HG03575 (cell line): ENCODE results near the gene ATP5F1C.
A peak's percentile ranks its signal among the peaks of the same experiment; 100 is the strongest.
"Not testable (repeated sequence)": the region's sequence is repeated elsewhere in the genome, so short reads cannot be mapped to it uniquely, and the experiment has no call there.

Experiments used
- ATAC-seq: cut with Tn5 transposase; IDR thresholded peaks from one replicate; pipeline ENCODE4 v1.9.1; 2021; ENCODE audit not compliant: unreplicated experiment, insufficient number of reproducible peaks, low FRiP score; ENCODE audit errors: extremely low read depth

ATP5F1C gene

DNA sequence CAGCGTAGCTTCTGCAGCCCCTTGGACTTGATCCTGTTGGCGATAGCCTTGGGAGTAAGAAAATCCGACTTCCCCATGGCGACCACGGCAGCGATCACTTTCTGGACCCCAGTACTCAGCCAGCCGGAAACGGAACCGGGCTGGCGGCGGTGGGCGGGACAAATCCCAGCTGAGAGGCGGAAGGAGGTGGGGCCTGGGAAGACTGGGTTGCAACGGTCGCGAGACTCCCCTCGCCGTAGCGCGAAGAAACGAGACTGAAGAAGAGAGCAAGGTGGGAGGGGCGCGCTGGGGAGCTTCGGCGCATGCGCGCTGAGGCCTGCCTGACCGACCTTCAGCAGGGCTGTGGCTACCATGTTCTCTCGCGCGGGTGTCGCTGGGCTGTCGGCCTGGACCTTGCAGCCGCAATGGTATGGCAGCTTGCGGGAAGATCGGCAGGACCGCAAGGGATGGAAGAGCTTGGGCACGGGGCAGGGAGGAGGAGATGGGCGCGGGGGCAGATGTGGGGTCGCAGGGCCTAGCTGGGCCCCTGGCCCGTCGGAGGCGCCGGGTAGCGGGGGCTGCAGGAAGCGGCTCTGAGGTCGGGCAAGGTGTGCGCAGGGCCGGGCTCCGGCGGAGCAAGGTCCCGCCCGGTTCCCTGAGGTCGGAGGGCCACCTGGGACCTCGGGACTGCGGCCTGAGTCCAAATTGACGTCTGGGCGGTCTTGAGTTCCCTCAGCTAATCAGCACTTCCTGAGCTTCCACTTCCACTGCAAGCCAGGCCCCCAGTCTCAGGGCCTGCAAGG is at the start of gene ATP5F1C, which contains the start of gene KIN:
TSS of gene ATP5F1C (plus strand) at position 321 of the 782 bp plus-strand sequence. CDS start at position 352, 31 bp downstream.
TSS of gene KIN (minus strand) at position 137 of the 782 bp plus-strand sequence. CDS start at position 77, 60 bp downstream.
- peak; percentile 81 for ATAC-seq

DNA sequence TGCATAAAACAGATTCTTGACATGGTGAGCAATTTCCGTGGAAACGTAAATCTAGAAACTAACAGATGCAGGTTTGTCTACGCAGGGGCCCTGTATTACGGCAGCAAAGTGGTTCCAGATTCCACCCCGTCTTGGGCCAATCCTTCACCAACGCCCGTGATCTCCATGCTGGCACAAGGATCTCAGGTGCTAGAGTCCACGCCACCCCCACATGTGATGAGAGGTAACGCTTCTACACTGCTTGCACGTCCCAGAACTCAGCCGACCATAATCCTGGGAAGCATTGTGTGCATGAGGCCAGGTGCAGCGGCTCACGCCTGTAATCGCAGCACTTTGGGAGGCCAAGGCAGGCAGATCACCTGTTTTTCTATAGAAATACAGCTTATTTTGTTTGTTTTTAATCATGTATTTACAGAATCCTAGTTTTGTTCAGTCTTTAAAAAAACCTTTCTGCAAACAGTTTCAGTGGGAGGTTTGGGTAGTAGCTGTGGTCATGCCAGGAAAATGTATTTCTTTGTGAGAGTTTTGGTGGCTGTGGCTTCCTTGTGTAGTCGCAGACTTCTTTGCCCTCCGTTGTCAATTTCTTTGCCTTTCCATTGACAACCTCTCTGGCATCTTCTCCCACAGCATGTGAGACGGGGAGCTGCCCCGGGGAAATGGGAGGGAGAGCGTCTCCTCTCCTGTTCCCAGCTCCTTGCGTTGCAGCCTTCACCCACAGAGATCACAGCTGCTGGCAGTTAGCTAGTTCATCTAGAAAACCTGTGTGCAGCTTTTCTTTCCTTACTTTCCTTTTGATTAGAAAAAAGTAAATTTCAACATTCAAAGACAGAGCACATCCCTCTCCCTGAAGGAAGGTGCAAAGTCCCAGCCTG is 49.2 kb upstream of the ATP5F1C start:
- no peak for ATAC-seq

DNA sequence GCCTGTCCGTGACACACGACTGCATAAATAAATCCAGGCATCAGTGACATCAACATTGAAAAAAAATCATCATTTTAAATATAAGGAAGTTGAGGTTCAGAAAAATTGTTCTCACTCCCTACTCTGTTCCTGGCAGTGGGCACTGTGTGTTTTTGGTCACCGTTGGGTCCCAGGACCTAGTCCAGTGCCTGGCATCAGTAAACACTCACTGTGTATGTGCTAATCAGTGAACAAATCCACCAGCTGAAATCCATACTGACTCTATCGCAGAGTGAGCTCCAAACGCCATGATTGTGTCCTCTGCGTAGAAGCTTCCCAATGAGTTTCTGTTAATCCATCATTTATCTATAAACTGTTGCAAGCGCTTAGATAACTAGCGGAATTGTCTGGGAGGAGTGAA is 43.7 kb upstream of the ATP5F1C start:
- ATAC-seq: no peak

DNA sequence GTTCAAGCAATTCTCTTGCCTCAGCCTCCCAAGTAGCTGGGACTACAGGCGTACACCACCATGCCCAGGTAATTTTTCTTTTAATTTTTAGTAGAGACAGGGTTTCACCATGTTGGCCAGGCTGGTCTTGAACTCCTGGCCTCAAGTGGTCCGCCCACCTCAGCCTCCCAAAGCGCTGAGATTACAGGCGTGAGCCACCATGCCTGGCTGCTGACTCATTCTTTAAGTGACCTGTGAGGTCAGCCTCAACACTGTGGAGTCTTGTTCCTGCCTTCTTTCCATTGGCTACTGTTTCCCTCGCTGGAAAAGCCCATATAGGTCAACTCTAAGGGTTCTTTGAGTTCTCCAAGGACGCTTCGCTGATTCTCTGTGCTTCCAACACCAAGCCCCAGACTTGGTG is 39.3 kb upstream of the ATP5F1C start:
- not testable (repeated sequence) for ATAC-seq

DNA sequence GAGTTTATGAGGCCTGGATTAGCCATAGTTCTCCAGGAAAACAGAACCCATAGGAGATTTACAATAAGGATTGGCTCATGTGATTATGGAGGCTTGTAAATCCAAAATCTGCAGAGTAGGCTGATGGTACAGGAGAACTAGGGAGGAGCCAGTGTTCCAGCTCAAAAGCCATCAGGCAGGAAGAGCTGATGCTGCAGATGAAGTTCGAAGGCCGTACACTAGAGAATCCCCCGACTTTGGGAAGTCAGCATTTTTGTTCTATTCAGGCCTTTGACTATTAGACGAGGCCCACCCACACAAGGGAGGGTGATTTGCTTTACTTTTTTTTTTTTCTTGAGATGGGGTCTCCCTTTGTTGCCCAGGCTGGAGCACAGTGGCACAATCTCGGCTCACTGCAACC is 37.8 kb upstream of the ATP5F1C start:
- no peak for ATAC-seq

DNA sequence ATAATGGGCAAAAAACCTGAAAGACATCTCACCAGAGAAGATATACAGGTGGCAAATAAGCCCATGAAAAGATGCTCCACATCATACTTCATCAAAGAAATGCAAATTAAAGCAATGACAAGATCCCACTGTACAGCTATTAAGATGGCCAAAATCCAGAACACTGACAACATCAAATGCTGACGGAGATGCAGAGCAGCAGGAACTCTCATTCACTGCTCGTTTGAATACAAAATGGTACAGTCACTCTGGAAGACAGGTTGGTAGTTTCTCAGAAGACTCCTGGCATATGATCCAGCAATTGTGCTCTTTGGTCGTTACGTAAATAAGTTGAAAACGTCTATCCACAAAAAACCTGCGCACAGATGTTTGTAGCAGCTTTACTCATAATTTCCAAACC is 35.7 kb upstream of the ATP5F1C start:
- ATAC-seq: no peak

DNA sequence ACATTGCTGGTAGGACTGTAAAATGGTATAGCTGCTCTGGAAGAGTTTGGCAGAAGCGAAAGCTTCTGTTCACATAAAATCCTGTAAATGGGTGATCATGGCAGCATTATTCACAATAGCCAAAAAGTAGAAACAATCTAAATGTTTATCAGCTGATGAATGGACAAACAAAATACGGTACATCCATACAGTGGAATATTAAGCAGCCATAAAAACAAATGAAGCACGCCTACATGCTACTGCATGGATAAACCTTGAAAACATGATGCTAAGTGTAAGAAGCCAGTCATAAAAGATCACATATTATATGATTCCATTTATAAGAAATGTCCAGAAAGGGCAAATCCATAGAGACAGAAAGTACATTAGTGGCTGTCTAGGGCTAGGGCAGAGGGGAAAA is 32.9 kb upstream of the ATP5F1C start:
- no peak for ATAC-seq

DNA sequence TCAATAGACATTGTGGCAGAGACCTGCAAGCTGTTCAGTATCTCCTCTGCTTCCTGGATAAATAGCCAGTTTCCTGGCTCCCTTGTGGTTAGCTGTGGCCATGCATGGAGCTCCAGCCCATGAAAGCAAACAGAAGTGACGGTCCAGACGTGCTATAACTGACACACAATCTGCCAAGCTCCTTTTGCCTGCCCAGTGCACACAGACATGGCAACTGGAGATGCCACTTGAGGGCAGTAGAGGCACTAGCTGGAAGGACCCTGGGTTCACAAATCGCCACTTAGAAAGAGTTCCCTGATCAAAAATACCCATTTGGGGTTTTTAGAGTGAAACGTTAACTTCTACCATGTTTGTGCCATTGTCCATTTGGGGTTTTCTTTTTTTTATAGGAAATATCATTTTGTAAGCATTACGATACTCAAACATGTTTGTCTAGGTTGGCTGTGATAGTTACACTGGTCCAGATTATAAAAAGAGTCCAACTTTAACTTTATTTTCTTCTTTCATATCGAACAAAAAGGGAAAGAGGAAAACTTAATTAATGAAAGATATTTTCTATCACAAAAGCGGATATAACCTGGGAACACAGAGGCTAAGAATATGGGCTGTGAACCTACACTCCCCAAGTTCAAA is 31.5 kb upstream of the ATP5F1C start:
- no peak for ATAC-seq

DNA sequence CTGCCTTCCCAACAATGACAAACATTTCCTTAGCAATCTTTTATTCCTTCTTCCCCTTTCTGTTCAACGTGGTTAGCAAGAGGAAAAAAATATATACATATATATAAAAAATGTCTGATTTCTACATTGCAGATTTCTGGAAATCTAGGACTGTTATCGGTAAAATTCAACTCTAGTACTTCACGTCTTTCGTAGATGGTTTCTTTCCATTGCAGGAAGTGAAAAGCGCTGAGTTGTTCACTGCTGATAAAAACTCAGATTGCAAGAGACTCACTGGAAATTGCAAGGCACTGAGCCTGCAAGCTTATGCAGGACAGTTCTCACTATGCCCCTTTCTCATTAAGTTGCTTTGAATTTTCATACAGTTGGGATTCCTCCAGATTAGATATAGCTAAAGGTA is 24.0 kb upstream of the ATP5F1C start:
- ATAC-seq: no peak

DNA sequence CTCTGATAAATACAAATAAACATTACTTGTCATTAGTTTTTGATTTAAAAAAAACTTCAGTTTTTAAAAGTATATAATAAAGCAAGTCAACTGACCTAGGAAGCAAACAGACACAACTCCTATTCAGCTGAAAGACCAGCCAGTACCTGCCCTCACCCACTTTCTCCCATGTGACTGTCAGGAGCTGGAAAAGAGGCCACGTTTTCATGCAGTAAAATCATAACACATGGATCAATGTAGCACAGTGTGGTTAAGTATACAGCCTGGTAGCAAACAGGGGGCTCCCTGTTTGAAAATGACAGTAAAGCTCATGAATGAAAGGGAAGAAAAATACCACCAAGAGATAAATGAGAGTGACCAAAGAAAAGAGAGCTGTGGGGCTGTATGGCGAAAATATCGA is 21.7 kb upstream of the ATP5F1C start:
- no peak for ATAC-seq

DNA sequence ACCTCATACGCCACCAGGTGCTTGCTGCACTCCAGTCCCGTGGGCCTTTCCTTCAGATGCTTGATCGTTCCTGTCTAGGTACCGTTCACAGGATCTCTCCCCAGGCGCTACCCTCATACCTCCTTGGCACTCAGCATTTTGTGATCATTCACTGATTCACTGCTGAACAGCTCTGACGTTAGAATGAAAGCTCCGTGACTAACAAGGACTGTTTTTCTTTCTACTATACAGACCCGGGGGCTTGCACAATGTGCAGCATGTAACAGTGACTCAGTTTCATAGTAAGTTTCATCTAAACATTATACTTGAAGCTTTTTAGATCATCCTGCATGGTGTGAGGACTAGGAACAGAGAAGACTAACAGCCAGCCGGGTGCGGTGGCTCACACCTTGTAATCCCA is 20.8 kb upstream of the ATP5F1C start:
- no peak for ATAC-seq

DNA sequence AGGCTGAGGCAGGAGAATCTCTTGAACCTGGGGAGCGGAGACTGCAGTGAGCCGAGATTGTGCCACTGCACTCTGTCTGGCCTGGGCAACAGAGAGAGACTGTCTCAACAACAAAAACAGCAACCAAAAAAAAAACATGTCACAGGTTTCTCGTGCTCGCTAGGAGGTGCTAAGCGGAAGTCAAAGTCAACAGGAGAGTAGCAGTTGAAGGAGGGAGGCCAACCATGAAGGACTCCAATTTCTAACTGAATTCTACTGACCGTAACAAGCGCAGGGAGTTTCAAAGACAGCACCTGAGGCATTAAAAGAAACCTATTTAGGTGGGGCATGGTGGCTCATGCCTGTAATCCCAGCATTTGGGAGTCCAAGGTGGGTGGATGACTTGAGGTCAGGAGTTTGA is 19.6 kb upstream of the ATP5F1C start:
- no peak for ATAC-seq

DNA sequence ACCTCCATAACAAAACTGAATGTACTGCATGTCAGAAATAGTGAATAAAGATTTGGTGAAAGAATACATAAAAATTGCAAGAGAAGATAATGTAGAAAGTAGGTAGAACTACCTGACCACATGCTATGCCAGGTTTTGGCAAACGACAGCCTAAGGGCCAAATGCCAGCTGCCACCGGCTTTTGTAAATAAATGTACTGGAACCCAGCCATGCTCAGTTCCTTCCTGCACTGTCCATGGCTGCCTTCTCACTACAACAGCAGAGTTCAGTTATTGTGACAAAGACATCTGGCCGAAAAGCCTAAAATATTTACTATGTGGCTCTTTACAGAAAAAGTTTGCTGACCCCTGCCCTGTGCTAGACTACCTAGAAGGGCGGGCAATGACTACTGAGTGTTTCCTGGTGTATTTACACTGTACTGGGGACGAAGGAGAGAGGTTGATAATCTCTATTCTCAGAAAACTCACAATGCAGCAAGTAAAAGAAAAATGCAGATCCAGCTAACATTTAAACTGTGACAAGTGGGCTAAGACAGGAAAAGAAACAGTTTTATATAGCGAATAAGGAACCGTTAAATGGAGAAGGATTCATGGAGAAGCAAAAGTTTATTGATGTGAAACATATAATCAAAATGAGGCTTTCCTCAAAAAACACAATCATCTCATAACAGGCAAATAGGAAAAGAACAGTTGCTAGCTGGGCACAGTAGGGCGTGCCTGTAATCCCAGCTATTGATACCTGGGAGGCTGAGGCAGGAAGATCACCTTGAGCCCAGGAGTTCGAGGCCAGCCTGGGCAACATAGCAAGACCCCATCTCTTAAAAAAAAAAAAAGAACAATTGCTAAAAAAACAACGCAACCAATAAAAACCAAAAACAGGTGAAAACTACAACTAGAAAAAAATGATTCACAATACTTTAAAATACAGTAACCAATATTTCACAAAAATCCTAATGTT is 13.9 kb upstream of the ATP5F1C start:
- no peak for ATAC-seq

DNA sequence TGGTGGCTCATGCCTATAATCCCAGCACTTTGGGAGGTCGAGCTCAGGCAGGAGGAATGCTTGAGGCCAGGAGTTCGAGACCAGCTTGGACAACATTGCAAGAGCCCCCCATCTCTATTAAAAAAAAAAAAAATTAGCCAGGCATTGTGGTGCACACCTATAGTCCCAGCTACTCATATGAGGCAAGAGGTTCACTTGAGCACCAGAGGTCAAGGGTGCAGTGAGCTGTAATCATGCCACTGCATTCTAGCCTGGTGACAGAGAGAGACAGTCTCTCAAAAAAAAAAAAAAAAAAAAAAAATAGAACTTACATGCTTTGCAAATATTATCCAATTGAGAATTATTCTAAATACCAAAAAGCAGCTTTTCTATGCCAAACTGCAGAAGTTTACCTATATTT is 11.2 kb upstream of the ATP5F1C start:
- ATAC-seq: no peak

DNA sequence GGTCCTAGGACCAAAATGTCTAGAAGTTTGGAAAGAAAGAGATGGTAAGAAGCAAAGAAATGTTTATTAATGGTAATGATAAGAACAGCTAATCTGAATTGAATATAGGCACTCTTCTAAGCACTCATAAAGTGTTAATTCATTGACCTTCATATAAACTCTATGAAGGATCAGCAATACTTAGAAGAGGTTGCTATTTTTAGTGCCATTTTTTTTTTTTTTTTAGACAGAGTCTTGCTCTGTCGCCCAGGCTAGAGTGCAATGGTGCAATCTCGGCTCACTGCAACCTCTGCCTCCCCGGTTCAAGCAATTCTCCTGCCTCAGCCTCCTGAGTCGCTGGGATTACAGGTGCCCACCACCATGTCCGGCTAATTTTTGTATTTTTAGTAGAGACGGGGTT is 5.8 kb upstream of the ATP5F1C start:
- ATAC-seq: not testable (repeated sequence)

DNA sequence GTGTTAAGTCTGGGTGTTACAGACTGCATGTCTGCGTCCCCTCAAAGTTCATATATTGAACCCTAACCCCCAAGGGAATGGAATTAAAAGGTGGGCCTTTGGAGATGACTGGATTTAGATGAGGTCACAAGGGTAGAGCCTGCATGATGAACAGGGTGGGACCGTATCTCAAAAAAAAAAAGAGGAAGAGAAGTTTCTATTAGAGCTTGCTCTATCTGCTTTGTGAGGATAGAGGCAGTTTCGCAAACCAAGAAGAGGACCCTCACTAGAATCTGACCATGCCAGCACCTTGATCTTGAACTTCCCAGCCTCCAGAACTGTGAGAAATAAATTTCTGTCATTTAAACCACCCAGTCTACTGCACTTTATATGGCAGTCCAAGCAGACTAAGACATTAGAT is 1.5 kb upstream of the ATP5F1C start:
- ATAC-seq: no peak

DNA sequence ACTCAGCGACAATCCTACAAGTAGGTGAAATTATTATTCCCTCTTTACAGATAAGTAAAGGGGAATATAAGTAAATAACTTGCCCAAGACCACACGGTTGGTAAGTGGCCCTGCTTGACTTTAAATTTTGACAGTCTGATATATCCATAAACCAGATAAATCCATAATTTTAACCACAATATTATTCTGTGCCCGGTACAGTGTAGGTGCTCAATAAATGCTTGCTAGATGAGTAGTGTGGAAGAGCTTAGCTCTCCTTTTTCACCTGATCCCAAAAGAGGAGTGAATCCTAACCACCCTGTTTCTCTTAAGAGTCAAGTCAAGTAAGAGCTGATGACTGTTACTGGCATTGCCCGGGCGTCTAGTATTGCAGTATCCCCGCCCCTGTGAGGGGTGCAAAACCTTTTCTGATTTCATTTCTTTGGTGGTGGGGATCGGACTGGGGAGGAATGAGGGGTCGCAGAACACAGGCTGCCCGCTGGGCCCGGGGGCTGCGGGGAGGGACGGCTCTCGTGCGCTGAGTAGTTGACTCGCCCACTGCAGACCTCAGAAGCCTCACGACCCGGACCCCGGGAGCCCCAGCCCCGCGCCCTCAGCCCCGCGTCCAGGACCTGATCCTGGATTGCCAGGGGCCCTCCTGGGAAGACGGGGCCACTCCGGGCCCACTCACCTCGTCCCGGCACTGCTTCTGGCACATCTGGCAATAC is 674 bp upstream of the ATP5F1C start:
- ATAC-seq: no peak

DNA sequence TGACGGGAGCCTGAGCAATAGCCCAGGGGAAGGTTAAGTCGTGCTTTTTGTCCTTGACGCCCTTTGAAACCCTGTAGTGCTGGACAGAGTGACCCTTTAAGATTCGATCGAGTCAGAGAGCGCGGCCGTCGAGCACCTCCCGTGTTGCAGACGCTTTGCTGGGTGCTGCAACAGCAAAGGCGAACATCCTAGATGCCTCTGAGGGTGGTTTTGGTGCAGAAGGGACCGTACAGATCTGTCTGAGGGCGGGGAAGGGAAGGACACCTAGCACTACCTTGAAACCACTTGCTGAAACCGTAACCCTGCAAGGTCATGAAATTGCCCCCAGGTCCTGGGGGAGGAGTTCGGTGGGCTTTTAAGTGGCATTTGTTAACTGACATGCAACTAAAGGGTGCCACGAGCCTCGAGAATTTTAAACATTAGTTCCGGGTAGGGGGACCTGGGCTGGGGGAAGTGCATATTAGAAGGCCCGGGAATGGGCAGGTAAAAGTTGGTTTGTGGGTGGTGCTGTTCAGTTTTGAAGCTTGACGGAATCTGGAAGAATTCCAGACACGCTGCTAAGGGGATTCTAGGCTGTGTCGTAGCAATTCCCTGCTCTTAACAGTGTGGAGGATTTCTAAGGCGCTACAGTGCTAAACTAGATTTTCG is 786 bp downstream of the ATP5F1C start:
- no peak for ATAC-seq
